A673 (cell line): Measurements from ENCODE around the gene DCP1B. TPM values are rescaled to one million over a fixed set of nuclear protein-coding genes. Genes with fewer than 3 reads are reported as not detected.

Experiments
- BruUV-seq: library from RNA; stranded (reverse); fragments of 400-500 nt; replicated peaks from 2 replicates; lab custom pipeline; 2021; lab: Mats Ljungman, UMichigan
- CTCF ChIA-PET: fragments of 300-600 bp; sonication (Branson Sonifier 250); formaldehyde crosslinking; loops from one replicate; lab custom pipeline; 2022; ENCODE audit warnings: antibody characterized with exemption; lab: Charles Lee
- POLR2A ChIA-PET: fragments of 300-600 bp; sonication (Branson Sonifier 250); formaldehyde crosslinking; loops from one replicate; lab custom pipeline; 2022; ENCODE audit warnings: antibody characterized with exemption; ENCODE audit not compliant: low non-redundant PET; lab: Charles Lee
- DNase-seq: peaks from one replicate; pipeline ENCODE4 v3.0.0-alpha.2; 2015; ENCODE audit warnings: low spot score
- H3K27ac ChIP-seq: fragments of 200-600 bp; sonication (generic); 2 replicates; pipeline ENCODE4 v1.5.1; 2016; ENCODE audit warnings: mixed run types, low read depth, mild to moderate bottlenecking, mixed read lengths, antibody characterized with exemption, low read length; ENCODE audit not compliant: poor library complexity, severe bottlenecking
- H3K27me3 ChIP-seq: fragments of 200-600 bp; sonication (generic); replicated peaks from 2 replicates; pipeline ENCODE4 v1.6.1; 2017; ENCODE audit warnings: mixed run types, low read depth, mild to moderate bottlenecking, mixed read lengths, antibody characterized with exemption, low read length; ENCODE audit not compliant: insufficient read depth, poor library complexity
- H3K36me3 ChIP-seq: fragments of 200-600 bp; sonication (generic); 2 replicates; pipeline ENCODE4 v1.6.1; 2016; ENCODE audit warnings: mixed run types, mild to moderate bottlenecking, mixed read lengths, antibody characterized with exemption, low read length; ENCODE audit not compliant: insufficient read depth, poor library complexity, severe bottlenecking
- H3K4me1 ChIP-seq: fragments of 200-600 bp; sonication (generic); 2 replicates; pipeline ENCODE4 v1.6.1; 2017; ENCODE audit warnings: mixed run types, mild to moderate bottlenecking, mixed read lengths, antibody characterized with exemption, low read length; ENCODE audit not compliant: insufficient read depth, poor library complexity, severe bottlenecking
- H3K4me3 ChIP-seq: fragments of 200-600 bp; sonication (generic); 2 replicates; pipeline ENCODE4 v1.5.1; 2016; ENCODE audit warnings: low read depth, mixed run types, mild to moderate bottlenecking, mixed read lengths, low read length; ENCODE audit not compliant: poor library complexity, severe bottlenecking
- H3K9me3 ChIP-seq: fragments of 200-600 bp; sonication (generic); 2 replicates; pipeline ENCODE4 v1.6.1; 2016; ENCODE audit warnings: mixed run types, low read depth, mild to moderate bottlenecking, mixed read lengths, antibody characterized with exemption, low read length; ENCODE audit not compliant: poor library complexity, severe bottlenecking
- CTCF ChIP-seq: fragments of 300-800, 200-600 bp; sonication (generic); conservative IDR thresholded peaks from 2 replicates; pipeline ENCODE4 v1.5.1; 2017; ENCODE audit warnings: low read depth, mild to moderate bottlenecking, antibody characterized with exemption, low read length, moderate library complexity, mixed read lengths
- EZH2 ChIP-seq: fragments of 200-600 bp; sonication (generic); IDR thresholded peaks from 2 replicates; pipeline ENCODE4 v1.6.1; 2017; ENCODE audit warnings: borderline replicate concordance, low read depth, mild to moderate bottlenecking, mixed read lengths, antibody characterized with exemption, low read length; ENCODE audit not compliant: poor library complexity, severe bottlenecking
- intact Hi-C: fragments of 100-400 bp; cut with micrococcal nuclease; formaldehyde crosslinking; loops from one replicate; pipeline ENCODE4 v1.10.0; 2022; ENCODE audit not compliant: unreplicated experiment
- total RNA-seq: library from RNA; stranded (reverse); gene quantifications from 2 replicates; pipeline ENCODE4 v1.2.3, GENCODE V29; 2021

The DCP1B gene
- total RNA-seq, 1 experiment from 2014 or later: 8.8 TPM

DNA sequence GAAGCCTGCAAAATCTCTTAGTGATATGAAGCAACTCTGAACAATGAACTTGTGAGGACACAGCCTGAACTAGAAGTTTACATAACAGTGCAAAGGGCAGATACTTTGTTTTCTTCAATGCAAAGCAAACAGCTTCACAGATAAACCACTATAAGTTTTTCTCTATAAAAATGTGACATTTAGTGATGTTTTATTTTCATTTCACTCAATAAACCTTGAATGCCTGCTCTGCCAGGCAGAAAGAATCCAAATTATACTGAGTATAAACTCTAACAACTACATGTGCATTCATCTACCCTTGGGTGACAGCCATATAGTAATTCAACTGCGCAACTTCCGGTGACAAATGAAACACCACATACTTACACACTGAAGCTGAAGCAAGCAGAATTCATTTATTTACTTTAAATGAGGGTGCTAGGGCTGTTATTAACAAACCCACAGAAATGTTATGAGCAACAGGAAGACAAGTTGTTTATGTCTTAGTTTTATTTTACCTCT lies 10.3 kb downstream of the DCP1B start:
- BruUV-seq: no TSS peak
- peaks cover 19% of the 10 kb centered on the region for H3K4me1 ChIP-seq
- CTCF ChIA-PET: no interaction called here
- peak; percentile 73 for DNase-seq
- POLR2A ChIA-PET: no interaction called here
- no peaks in the 10 kb centered on the region for H3K27me3 ChIP-seq
- H3K9me3 ChIP-seq: no peaks in the 10 kb centered on the region
- intact Hi-C loops: no loop called here
- H3K36me3 ChIP-seq: no peaks in the 10 kb centered on the region
- no peak overlapping the region for H3K4me3 ChIP-seq
- TF ChIP-seq EZH2 (no peak), CTCF (no peak)
- H3K27ac ChIP-seq: peak overlapping the region; percentile 57

- Histone ChIP-seq H3K9me3 (no peaks in the 10 kb centered on the region), H3K4me3 (no peak overlapping the region), H3K36me3 (no peaks in the 10 kb centered on the region), H3K4me1 (peaks cover 19% of the 10 kb centered on the region), H3K27ac (peak overlapping the region; percentile 57), H3K27me3 (no peaks in the 10 kb centered on the region)
- peak; percentile 28 for DNase-seq
- no TSS peak for BruUV-seq
- intact Hi-C loops: no loop called here
- ChIA-PET CTCF (no interaction called here), POLR2A (no interaction called here)
- TF ChIP-seq EZH2 (no peak), CTCF (no peak)
Observed at GRCh38 chr12:1993341-1993740, 10.9 kb downstream of the DCP1B start.

DNA sequence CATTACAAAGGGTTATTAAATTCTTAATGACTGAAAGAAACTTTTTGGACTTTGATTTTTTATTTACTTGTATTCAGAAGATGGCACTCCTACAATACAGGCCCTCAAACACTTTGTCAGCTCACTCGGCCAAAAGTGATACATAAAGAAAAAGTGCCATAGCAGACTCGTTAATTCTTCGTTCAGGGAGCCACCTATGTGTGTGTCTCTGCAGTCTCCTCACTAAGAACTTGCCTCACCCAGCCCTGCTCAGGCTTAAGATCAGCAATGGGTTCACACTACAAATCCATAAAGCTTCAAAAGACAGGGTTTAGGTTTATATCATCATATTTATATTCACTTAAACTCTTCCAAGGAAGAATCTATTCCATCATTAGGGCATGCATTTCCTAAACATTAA lies 11.5 kb downstream of the DCP1B start:
- Histone ChIP-seq H3K4me3 (no peak overlapping the region), H3K36me3 (no peaks in the 10 kb centered on the region), H3K27ac (no peak overlapping the region), H3K27me3 (no peaks in the 10 kb centered on the region), H3K4me1 (peaks cover 19% of the 10 kb centered on the region), H3K9me3 (peaks cover 3% of the 10 kb centered on the region)
- CTCF ChIA-PET: no interaction called here
- POLR2A ChIA-PET: no interaction called here
- BruUV-seq: no TSS peak
- no peak for TF ChIP-seq CTCF
- TF ChIP-seq EZH2: no peak
- intact Hi-C loops: no loop called here
- DNase-seq: no peak
